ENCODE results near the gene DOK5. TPM values are rescaled to one million over a fixed set of nuclear protein-coding genes. Genes with fewer than 3 reads are reported as not detected.
A peak's percentile ranks its signal among the peaks of the same experiment; 100 is the strongest.

DOK5 gene
- total and polyA plus RNA-seq, 2 of the 4 experiments (the other 2 are of a cell fraction): 2.8 to 3.9 TPM

DNA sequence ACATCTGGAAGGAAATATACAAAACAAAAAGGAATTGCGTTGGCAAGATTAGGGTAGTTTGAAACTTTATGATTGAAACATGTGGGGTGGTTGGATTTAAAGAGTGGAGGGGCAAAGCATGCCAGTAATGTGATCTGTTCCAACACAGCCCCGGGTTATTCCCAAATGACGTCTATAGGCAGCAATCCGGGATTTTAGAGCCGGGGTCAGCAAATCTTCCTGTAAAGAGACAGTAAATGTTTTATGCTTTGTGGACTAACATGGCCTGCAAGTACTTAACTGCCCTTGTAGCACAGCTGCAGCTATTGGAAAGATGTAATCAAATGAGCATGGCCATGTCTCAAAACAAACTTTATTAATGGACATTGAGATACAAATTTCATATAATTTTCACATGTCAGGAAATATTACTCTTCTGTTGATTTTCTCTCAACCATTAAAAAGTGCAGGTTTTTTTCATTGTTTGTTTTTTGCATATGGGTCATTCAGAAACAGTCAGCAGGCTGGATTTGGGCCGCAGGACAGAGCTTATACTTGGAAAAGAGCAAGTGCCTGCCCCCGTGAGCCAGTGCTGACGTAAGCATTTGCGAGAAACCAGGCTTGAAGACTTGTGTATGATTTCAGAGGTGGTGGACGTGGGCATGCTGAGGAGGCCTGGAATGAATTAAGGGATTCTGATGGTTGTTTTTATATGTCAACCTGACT, 136.5 kb downstream of the DOK5 start:
- no peak overlapping the region for H3K23ac ChIP-seq (ENCODE audit: low read depth, low read length)
- no peak overlapping the region for H2BK5ac ChIP-seq (ENCODE audit: low read depth, low read length, poor library complexity, severe bottlenecking)
- POLR2A ChIA-PET (ENCODE audit: unreplicated experiment): no interaction called here
- H2AK9ac ChIP-seq (replicated peaks; ENCODE audit: low read depth, low read length, poor library complexity): no peak overlapping the region
- no peak overlapping the region for H4K8ac ChIP-seq (ENCODE audit: low read depth in 2 of 2, low read length in 2 of 2)
- intact Hi-C loops (cut with micrococcal nuclease) (no loop called here), in situ Hi-C loops (cut with MboI; ENCODE audit: low sequenced_read_pairs) (no loop called here), dilution Hi-C loops (cut with HindIII; ENCODE audit: low sequenced_read_pairs, unreplicated experiment) (no loop called here)
- no peak overlapping the region for H4K5ac ChIP-seq (ENCODE audit: low read depth, low read length)
- CTCF ChIA-PET: no interaction called here
- no peaks in the 10 kb centered on the region for H3K4me1 ChIP-seq (ENCODE audit: control insufficient read depth, insufficient read depth, low read length)
- H3K4me2 ChIP-seq (ENCODE audit: low read depth, low read length): no peak overlapping the region
- H4K20me1 ChIP-seq (ENCODE audit: insufficient read depth, low read length): no peaks in the 10 kb centered on the region
- H2BK20ac ChIP-seq (ENCODE audit: low read depth, low read length): no peak overlapping the region
- no peak overlapping the region for H3K4me3 ChIP-seq (ENCODE audit: insufficient read depth, low read depth, low read length)
- 45% methylated on average over 5 of the region's 10 CpGs; no CpG with 5 or more reads in 1 of the 2 experiments for WGBS, 2 experiments (ENCODE audit: extremely low coverage in 2 of 2, insufficient read length in 1 of 2)
- no peak overlapping the region for H2AFZ ChIP-seq (replicated peaks; ENCODE audit: low read length, poor library complexity)
- H4K91ac ChIP-seq (ENCODE audit: insufficient read depth, low read depth, low read length): no peak overlapping the region
- no peak for TF ChIP-seq MAZ (IDR thresholded peaks at IDR 0.05; ENCODE audit: borderline replicate concordance, low read depth, low read length)
- no peak for TF ChIP-seq BHLHE40 (IDR thresholded peaks at IDR 0.05; ENCODE audit: low read depth, low read length)
- TF ChIP-seq MAFK (IDR thresholded peaks at IDR 0.05; ENCODE audit: low read depth, low read length): 0 out of 2 replicates have a peak, but pooled peaks have one; percentile 11
- TF ChIP-seq, protein P1, sequence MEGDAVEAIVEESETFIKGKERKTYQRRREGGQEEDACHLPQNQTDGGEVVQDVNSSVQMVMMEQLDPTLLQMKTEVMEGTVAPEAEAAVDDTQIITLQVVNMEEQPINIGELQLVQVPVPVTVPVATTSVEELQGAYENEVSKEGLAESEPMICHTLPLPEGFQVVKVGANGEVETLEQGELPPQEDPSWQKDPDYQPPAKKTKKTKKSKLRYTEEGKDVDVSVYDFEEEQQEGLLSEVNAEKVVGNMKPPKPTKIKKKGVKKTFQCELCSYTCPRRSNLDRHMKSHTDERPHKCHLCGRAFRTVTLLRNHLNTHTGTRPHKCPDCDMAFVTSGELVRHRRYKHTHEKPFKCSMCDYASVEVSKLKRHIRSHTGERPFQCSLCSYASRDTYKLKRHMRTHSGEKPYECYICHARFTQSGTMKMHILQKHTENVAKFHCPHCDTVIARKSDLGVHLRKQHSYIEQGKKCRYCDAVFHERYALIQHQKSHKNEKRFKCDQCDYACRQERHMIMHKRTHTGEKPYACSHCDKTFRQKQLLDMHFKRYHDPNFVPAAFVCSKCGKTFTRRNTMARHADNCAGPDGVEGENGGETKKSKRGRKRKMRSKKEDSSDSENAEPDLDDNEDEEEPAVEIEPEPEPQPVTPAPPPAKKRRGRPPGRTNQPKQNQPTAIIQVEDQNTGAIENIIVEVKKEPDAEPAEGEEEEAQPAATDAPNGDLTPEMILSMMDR (conservative IDR thresholded peaks at IDR 0.05; ENCODE audit: low read depth, low read length): no peak
- TF ChIP-seq, protein P2, sequence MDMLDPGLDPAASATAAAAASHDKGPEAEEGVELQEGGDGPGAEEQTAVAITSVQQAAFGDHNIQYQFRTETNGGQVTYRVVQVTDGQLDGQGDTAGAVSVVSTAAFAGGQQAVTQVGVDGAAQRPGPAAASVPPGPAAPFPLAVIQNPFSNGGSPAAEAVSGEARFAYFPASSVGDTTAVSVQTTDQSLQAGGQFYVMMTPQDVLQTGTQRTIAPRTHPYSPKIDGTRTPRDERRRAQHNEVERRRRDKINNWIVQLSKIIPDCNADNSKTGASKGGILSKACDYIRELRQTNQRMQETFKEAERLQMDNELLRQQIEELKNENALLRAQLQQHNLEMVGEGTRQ (IDR thresholded peaks at IDR 0.05; ENCODE audit: low read depth, low read length): no peak
- no peak for TF ChIP-seq RFX5 (IDR thresholded peaks at IDR 0.05; ENCODE audit: low read depth, low read length)
- no peak for TF ChIP-seq RAD21 (IDR thresholded peaks at IDR 0.05; ENCODE audit: low read length)
- no TSS peak for BruUV-seq (replicated peaks)
- H2BK120ac ChIP-seq (ENCODE audit: low read depth, low read length): no peak overlapping the region
- H3K4ac ChIP-seq (ENCODE audit: low read depth, low read length): no peak overlapping the region
- DNase-seq (no peak), ATAC-seq (ENCODE audit: low read depth) (no peak)
- no peaks in the 10 kb centered on the region for H3K27me3 ChIP-seq (ENCODE audit: control insufficient read depth, insufficient read depth, low read length)
- no peak overlapping the region for H3K9ac ChIP-seq (ENCODE audit: low read depth, low read length)
- H3K56ac ChIP-seq (ENCODE audit: extremely low read depth, insufficient read depth, low read length): no peak overlapping the region
- H3K79me1 ChIP-seq (ENCODE audit: low read depth in 1 of 2, low read length in 2 of 2): no peaks in the 10 kb centered on the region
- no peak overlapping the region for H2BK15ac ChIP-seq (ENCODE audit: low read depth, low read length)
- no peak overlapping the region for H3K18ac ChIP-seq (ENCODE audit: low read depth, low read length)
- no peak overlapping the region for H2AK5ac ChIP-seq (ENCODE audit: low read depth, low read length)
- no peaks in the 10 kb centered on the region for H3K36me3 ChIP-seq (ENCODE audit: control insufficient read depth, insufficient read depth, low read length)
- no peaks in the 10 kb centered on the region for H3K9me1 ChIP-seq (ENCODE audit: insufficient read depth, low read length)
- no peak overlapping the region for H3K14ac ChIP-seq (replicated peaks; ENCODE audit: low read depth, low read length)
- H3K9me3 ChIP-seq (ENCODE audit: control insufficient read depth, insufficient read depth, low read length): no peaks in the 10 kb centered on the region
- H3K27ac ChIP-seq (ENCODE audit: insufficient read depth, low read length): no peak overlapping the region
